Endothelial cell of umbilical vein (primary cell): ENCODE results near the gene FAM193A. TPM values are rescaled to one million over a fixed set of nuclear protein-coding genes. Genes with fewer than 3 reads are reported as not detected.

Source experiments
- BruUV-seq: library from RNA; stranded (reverse); fragments of 400-500 nt; replicated peaks from 2 replicates; lab custom pipeline; 2021; lab: Mats Ljungman, UMichigan
- CTCF ChIA-PET: fragments of 300-600, 350-600 bp; sonication (Branson Sonifier 250); formaldehyde crosslinking; loops from one replicate; lab custom pipeline; 2021; ENCODE audit warnings: antibody characterized with exemption, inconsistent platforms; lab: Charles Lee
- POLR2A ChIA-PET: fragments of 300-600, 350-600 bp; sonication (Branson Sonifier 250); formaldehyde crosslinking; loops from one replicate; lab custom pipeline; 2021; ENCODE audit warnings: antibody characterized with exemption, inconsistent platforms; lab: Charles Lee
- DNase-seq: peaks from one replicate; pipeline ENCODE4 v3.0.0-alpha.2; 2011; ENCODE audit warnings: low read depth, low spot score
- FAIRE-seq: peaks from 2 replicates; lab custom pipeline; 2011; peaks lifted over from hg19 to GRCh38; lab: Jason Lieb, UNC
- H2AFZ ChIP-seq: 2 replicates; pipeline ENCODE4 v1.6.0; 2012; ENCODE audit warnings: low read depth, low read length, control low read depth, inconsistent platforms
- H3K27ac ChIP-seq: 2 replicates; pipeline ENCODE4 v1.5.1; 2011; ENCODE audit warnings: low read depth, mild to moderate bottlenecking, control low read depth, low read length, moderate library complexity; ENCODE audit not compliant: insufficient read depth
- H3K27me3 ChIP-seq, 2 experiments: 2 replicates each; pipeline versions ENCODE4 v1.6.0 to v1.6.1; 2011; ENCODE audit warnings: low read length in 2 of 2, mixed read lengths in 1 of 2; ENCODE audit not compliant: control insufficient read depth in 2 of 2, insufficient read depth in 2 of 2
- H3K36me3 ChIP-seq, 2 experiments: 2 replicates in 1 of 2; 3 replicates in 1 of 2; pipeline ENCODE4 v1.5.1; 2011; ENCODE audit warnings: low read length in 2 of 2, mild to moderate bottlenecking in 1 of 2, moderate library complexity in 1 of 2; ENCODE audit not compliant: control insufficient read depth in 2 of 2, insufficient read depth in 2 of 2; ENCODE audit errors: extremely low read depth in 1 of 2
- H3K4me1 ChIP-seq: 3 replicates; pipeline ENCODE4 v1.5.1; 2011; ENCODE audit warnings: mild to moderate bottlenecking, low read length; ENCODE audit not compliant: control insufficient read depth, insufficient read depth; ENCODE audit errors: extremely low read depth
- H3K4me2 ChIP-seq: 2 replicates; pipeline ENCODE4 v1.6.1; 2011; ENCODE audit warnings: low read length, control low read depth, mixed read lengths; ENCODE audit not compliant: insufficient read depth
- H3K4me3 ChIP-seq, 3 experiments: fragments of 200-600 bp in 1 of 3; sonication (generic), shearing (Covaris generic) in 1 of 3; replicated peaks in 1 of 3; 2 replicates each; pipeline ENCODE4 v1.5.1; 2011 to 2016; ENCODE audit warnings: control low read depth in 3 of 3, low read length in 3 of 3, mild to moderate bottlenecking in 2 of 3, inconsistent platforms in 1 of 3, low read depth in 1 of 3, moderate library complexity in 1 of 3; ENCODE audit not compliant: insufficient read depth in 1 of 3
- H3K79me2 ChIP-seq: 2 replicates; pipeline ENCODE4 v1.6.0; 2012; ENCODE audit warnings: low read length, inconsistent platforms; ENCODE audit not compliant: control insufficient read depth, insufficient read depth
- H3K9ac ChIP-seq: replicated peaks from 2 replicates; pipeline ENCODE3; 2011; ENCODE audit warnings: low read length, control low read depth; ENCODE audit not compliant: insufficient read depth; ENCODE audit errors: extremely low read depth
- H3K9me1 ChIP-seq: replicated peaks from 3 replicates; pipeline ENCODE4 v1.6.0; 2011; ENCODE audit warnings: mild to moderate bottlenecking, low read length; ENCODE audit not compliant: control insufficient read depth, insufficient read depth; ENCODE audit errors: extremely low read depth
- H3K9me3 ChIP-seq: replicated peaks from 2 replicates; pipeline ENCODE4 v1.5.1; 2012; ENCODE audit warnings: low read length, inconsistent platforms; ENCODE audit not compliant: control insufficient read depth, insufficient read depth
- H4K20me1 ChIP-seq: replicated peaks from 2 replicates; pipeline ENCODE3; 2011; ENCODE audit warnings: mild to moderate bottlenecking, low read length; ENCODE audit not compliant: control insufficient read depth, insufficient read depth; ENCODE audit errors: extremely low read depth
- EZH2 ChIP-seq: IDR thresholded peaks from 2 replicates; pipeline ENCODE4 v1.6.1; 2012; ENCODE audit warnings: borderline replicate concordance, low read depth, mild to moderate bottlenecking, moderate library complexity, low read length, inconsistent platforms; ENCODE audit not compliant: severe bottlenecking
- FOS ChIP-seq: IDR thresholded peaks from 2 replicates; pipeline ENCODE4 v1.6.1; 2011; ENCODE audit warnings: mild to moderate bottlenecking, low read length, moderate library complexity, borderline replicate concordance; ENCODE audit not compliant: insufficient read depth
- GATA2 ChIP-seq: IDR thresholded peaks from 2 replicates; pipeline ENCODE4 v1.7.0; 2011; ENCODE audit warnings: low read depth, mild to moderate bottlenecking, moderate library complexity, mixed read lengths, low read length; ENCODE audit not compliant: insufficient read length, insufficient read depth
- JUN ChIP-seq: IDR thresholded peaks from 2 replicates; pipeline ENCODE4 v1.6.1; 2011; ENCODE audit warnings: borderline replicate concordance, low read depth; ENCODE audit not compliant: insufficient read length, insufficient read depth
- MYC ChIP-seq: IDR thresholded peaks from one replicate; pipeline ENCODE4 v1.6.1; 2011; ENCODE audit warnings: mild to moderate bottlenecking, low read depth, low read length
- POLR2A ChIP-seq: IDR thresholded peaks from 2 replicates; pipeline ENCODE4 v1.6.1; 2012; ENCODE audit warnings: low read depth, mild to moderate bottlenecking, control low read depth, low read length
- POLR2AphosphoS5 ChIP-seq: IDR thresholded peaks from 2 replicates; pipeline ENCODE4 v1.6.1; 2012; ENCODE audit warnings: low read depth, mild to moderate bottlenecking, control low read depth, low read length, moderate library complexity; ENCODE audit not compliant: insufficient read depth
- dilution Hi-C: fragments of 300-500 bp; cut with MboI; formaldehyde crosslinking; loops from one replicate; pipeline ENCODE4 v1.15.0; 2019; ENCODE audit warnings: low sequenced_read_pairs; ENCODE audit not compliant: extremely low pct_ligation_motif_present
- intact Hi-C: fragments of 100-400 bp; cut with micrococcal nuclease; formaldehyde crosslinking; loops from one replicate; pipeline ENCODE4 v1.10.0; 2022
- polyA plus RNA-seq, 4 experiments: library from polyadenylated mRNA; depleted of rRNA in 3 of 4; stranded (reverse) in 3 of 4; unstranded in 1 of 4; fragments of >200 nt; gene quantifications; 2 replicates each; pipeline versions ENCODE4 v1.2.1 to v1.2.3, GENCODE V29; 2011 to 2012; ENCODE audit warnings: missing spikeins in 1 of 4
- total RNA-seq: library from RNA; stranded (reverse); gene quantifications from 2 replicates; pipeline ENCODE4 v1.2.3, GENCODE V29; 2021
- TF ChIP-seq, protein P1 (sequence below): IDR thresholded peaks from 2 replicates; pipeline ENCODE4 v1.6.1; 2011; ENCODE audit not compliant: insufficient read depth, insufficient read length
- TF ChIP-seq, protein P2 (sequence below), 2 donors: IDR thresholded peaks; 1 replicate in 1 of 2; 2 replicates in 1 of 2; pipeline ENCODE4 v1.5.1; 2011; ENCODE audit warnings: low read length in 2 of 2, mild to moderate bottlenecking in 2 of 2, moderate library complexity in 2 of 2, control low read depth in 1 of 2, inconsistent platforms in 1 of 2, low read depth in 1 of 2; ENCODE audit not compliant: insufficient read depth in 1 of 2; ENCODE audit errors: extremely low read depth in 1 of 2

The FAM193A gene
- total and polyA plus RNA-seq, 2 donors (not counting 3 experiments of a cell fraction or from before 2014, with no cell fraction given) = 12.3 to 32.1 TPM

DNA sequence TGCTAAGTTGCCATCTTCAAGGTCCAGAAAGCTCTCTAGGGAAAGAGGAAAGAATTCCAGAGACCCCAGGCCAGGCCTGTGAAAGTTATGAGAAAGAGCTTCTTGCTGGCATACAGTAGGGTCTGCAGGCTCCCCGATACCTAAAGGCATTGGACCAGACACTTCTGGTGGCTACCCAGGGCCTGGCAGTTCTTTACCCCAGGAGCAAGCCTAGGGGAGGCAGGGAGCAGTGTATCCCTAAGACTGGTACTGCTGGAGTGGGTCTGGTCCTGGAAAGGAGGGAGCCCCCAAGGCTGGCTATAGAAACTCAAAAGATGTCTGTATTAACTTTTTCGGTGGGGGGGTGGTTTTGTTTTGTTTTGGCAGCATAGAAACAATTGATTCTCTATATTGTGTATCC, 19.8 kb upstream of the FAM193A start:
- CTCF ChIA-PET = no interaction called here
- TF ChIP-seq, protein P1, sequence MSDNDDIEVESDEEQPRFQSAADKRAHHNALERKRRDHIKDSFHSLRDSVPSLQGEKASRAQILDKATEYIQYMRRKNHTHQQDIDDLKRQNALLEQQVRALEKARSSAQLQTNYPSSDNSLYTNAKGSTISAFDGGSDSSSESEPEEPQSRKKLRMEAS = no peak
- TF ChIP-seq POLR2AphosphoS5 = no peak
- TF ChIP-seq JUN = no peak
- TF ChIP-seq, protein P2, sequence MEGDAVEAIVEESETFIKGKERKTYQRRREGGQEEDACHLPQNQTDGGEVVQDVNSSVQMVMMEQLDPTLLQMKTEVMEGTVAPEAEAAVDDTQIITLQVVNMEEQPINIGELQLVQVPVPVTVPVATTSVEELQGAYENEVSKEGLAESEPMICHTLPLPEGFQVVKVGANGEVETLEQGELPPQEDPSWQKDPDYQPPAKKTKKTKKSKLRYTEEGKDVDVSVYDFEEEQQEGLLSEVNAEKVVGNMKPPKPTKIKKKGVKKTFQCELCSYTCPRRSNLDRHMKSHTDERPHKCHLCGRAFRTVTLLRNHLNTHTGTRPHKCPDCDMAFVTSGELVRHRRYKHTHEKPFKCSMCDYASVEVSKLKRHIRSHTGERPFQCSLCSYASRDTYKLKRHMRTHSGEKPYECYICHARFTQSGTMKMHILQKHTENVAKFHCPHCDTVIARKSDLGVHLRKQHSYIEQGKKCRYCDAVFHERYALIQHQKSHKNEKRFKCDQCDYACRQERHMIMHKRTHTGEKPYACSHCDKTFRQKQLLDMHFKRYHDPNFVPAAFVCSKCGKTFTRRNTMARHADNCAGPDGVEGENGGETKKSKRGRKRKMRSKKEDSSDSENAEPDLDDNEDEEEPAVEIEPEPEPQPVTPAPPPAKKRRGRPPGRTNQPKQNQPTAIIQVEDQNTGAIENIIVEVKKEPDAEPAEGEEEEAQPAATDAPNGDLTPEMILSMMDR (IDR thresholded peaks at IDR 0.05; ENCODE audit: extremely low read depth in 1 of 2, insufficient read depth in 1 of 2, low read depth in 1 of 2, low read length in 2 of 2) = no peak
- TF ChIP-seq POLR2A = no peak
- TF ChIP-seq GATA2 = no peak
- TF ChIP-seq FOS = no peak
- TF ChIP-seq EZH2 = no peak
- no peak for TF ChIP-seq MYC
- H3K79me2 ChIP-seq = no peaks in the 10 kb centered on the region
- no peaks in the 10 kb centered on the region for H3K9me1 ChIP-seq
- BruUV-seq = no TSS peak
- intact Hi-C loops = no loop called here
- H4K20me1 ChIP-seq = no peaks in the 10 kb centered on the region
- H3K27me3 ChIP-seq = no peaks in the 10 kb centered on the region
- dilution Hi-C loops = no loop called here
- no peak overlapping the region for H3K9ac ChIP-seq
- POLR2A ChIA-PET = no interaction called here
- H2AFZ ChIP-seq = no peak overlapping the region
- no peak overlapping the region for H3K4me3 ChIP-seq
- peaks cover 14 to 28% of the 10 kb centered on the region in 2 experiments for H3K36me3 ChIP-seq
- H3K4me2 ChIP-seq = no peak overlapping the region
- no peaks in the 10 kb centered on the region for H3K9me3 ChIP-seq
- no peaks in the 10 kb centered on the region for H3K4me1 ChIP-seq
- H3K27ac ChIP-seq = no peak overlapping the region
- no peak for FAIRE-seq
- no peak for DNase-seq
